HEK293 (cell line): ENCODE measurements around the gene TK2.

Experiments used
- ATF2 ChIP-seq: fragments of 450-650 bp; formaldehyde crosslinking; IDR thresholded peaks from 2 replicates; pipeline ENCODE4 v1.5.1; 2016; ENCODE audit warnings: missing biosample characterization, missing genetic modification characterization, low read depth
- BCL11B ChIP-seq: fragments of 450-650 bp; formaldehyde crosslinking; IDR thresholded peaks from 2 replicates; pipeline ENCODE4 v1.5.1; 2016; ENCODE audit warnings: low read depth, missing biosample characterization, missing genetic modification characterization
- CTCF ChIP-seq: fragments of 450-650 bp; formaldehyde crosslinking; IDR thresholded peaks from 2 replicates; pipeline ENCODE4 v1.5.1; 2016; ENCODE audit warnings: missing biosample characterization, missing genetic modification characterization
- KLF1 ChIP-seq: fragments of 450-650 bp; formaldehyde crosslinking; IDR thresholded peaks from 2 replicates; pipeline ENCODE4 v1.5.1; 2016; ENCODE audit warnings: missing biosample characterization, missing genetic modification characterization
- PATZ1 ChIP-seq: fragments of 450-650 bp; formaldehyde crosslinking; IDR thresholded peaks from 2 replicates; pipeline ENCODE4 v1.5.1; 2016; ENCODE audit warnings: missing biosample characterization, missing genetic modification characterization
- PRDM1 ChIP-seq: fragments of 450-650 bp; formaldehyde crosslinking; IDR thresholded peaks from 2 replicates; pipeline ENCODE4; 2016; ENCODE audit warnings: missing biosample characterization, missing genetic modification characterization
- SETDB1 ChIP-seq: IDR thresholded peaks from one replicate; pipeline ENCODE4 v1.6.1; 2017; ENCODE audit warnings: mild to moderate bottlenecking, low read length, moderate library complexity, mixed read lengths; ENCODE audit not compliant: insufficient read length
- SP7 ChIP-seq: fragments of 450-650 bp; formaldehyde crosslinking; IDR thresholded peaks from 2 replicates; pipeline ENCODE4 v1.5.1; 2016; ENCODE audit warnings: missing biosample characterization, missing genetic modification characterization
- ZBTB44 ChIP-seq: fragments of 450-650 bp; IDR thresholded peaks from 2 replicates; pipeline ENCODE4 v1.5.1; 2018; ENCODE audit warnings: missing biosample characterization, mild to moderate bottlenecking, missing genetic modification characterization
- ZBTB48 ChIP-seq: fragments of 450-650 bp; formaldehyde crosslinking; IDR thresholded peaks from 2 replicates; pipeline ENCODE4 v1.5.1; 2016; ENCODE audit warnings: missing biosample characterization, missing genetic modification characterization
- ZBTB6 ChIP-seq: fragments of 450-650 bp; formaldehyde crosslinking; IDR thresholded peaks from 2 replicates; pipeline ENCODE4 v1.5.1; 2017; ENCODE audit warnings: missing biosample characterization, missing genetic modification characterization
- ZEB2 ChIP-seq: fragments of 450-650 bp; formaldehyde crosslinking; IDR thresholded peaks from 2 replicates; pipeline ENCODE4 v1.5.1; 2016; ENCODE audit warnings: missing biosample characterization, missing genetic modification characterization
- ZNF10 ChIP-seq: fragments of 450-650 bp; formaldehyde crosslinking; IDR thresholded peaks from 2 replicates; pipeline ENCODE4 v1.5.1; 2017; ENCODE audit warnings: missing biosample characterization, missing genetic modification characterization
- ZNF112 ChIP-seq: fragments of 450-650 bp; formaldehyde crosslinking; IDR thresholded peaks from 2 replicates; pipeline ENCODE4 v1.5.0; 2017; ENCODE audit warnings: missing biosample characterization, missing genetic modification characterization
- ZNF169 ChIP-seq: fragments of 450-650 bp; formaldehyde crosslinking; IDR thresholded peaks from 2 replicates; pipeline ENCODE4 v1.5.1; 2016; ENCODE audit warnings: missing biosample characterization, missing genetic modification characterization
- ZNF280C ChIP-seq: fragments of 450-650 bp; formaldehyde crosslinking; IDR thresholded peaks from 2 replicates; pipeline ENCODE4 v1.5.1; 2016; ENCODE audit warnings: missing biosample characterization, missing genetic modification characterization
- ZNF335 ChIP-seq: fragments of 450-650 bp; formaldehyde crosslinking; conservative IDR thresholded peaks from 2 replicates; pipeline ENCODE4 v1.5.1; 2016; ENCODE audit warnings: missing biosample characterization, missing genetic modification characterization
- ZNF362 ChIP-seq: fragments of 450-650 bp; formaldehyde crosslinking; IDR thresholded peaks from 2 replicates; pipeline ENCODE4 v1.5.1; 2016; ENCODE audit warnings: missing biosample characterization, missing genetic modification characterization
- ZNF398 ChIP-seq: fragments of 450-650 bp; formaldehyde crosslinking; IDR thresholded peaks from 2 replicates; pipeline ENCODE4 v1.5.1; 2017; ENCODE audit warnings: missing biosample characterization, missing genetic modification characterization
- ZNF514 ChIP-seq: fragments of 450-650 bp; formaldehyde crosslinking; IDR thresholded peaks from 2 replicates; pipeline ENCODE4 v1.5.1; 2016; ENCODE audit warnings: missing biosample characterization, missing genetic modification characterization
- ZNF548 ChIP-seq: fragments of 450-650 bp; formaldehyde crosslinking; IDR thresholded peaks from 2 replicates; pipeline ENCODE4 v1.5.1; 2016; ENCODE audit warnings: missing biosample characterization, missing genetic modification characterization
- ZNF560 ChIP-seq: fragments of 450-650 bp; formaldehyde crosslinking; IDR thresholded peaks from 2 replicates; pipeline ENCODE4 v1.5.1; 2017; ENCODE audit warnings: missing biosample characterization, missing genetic modification characterization, borderline replicate concordance
- ZNF624 ChIP-seq: fragments of 450-650 bp; formaldehyde crosslinking; IDR thresholded peaks from 2 replicates; pipeline ENCODE4 v1.5.1; 2017; ENCODE audit warnings: missing biosample characterization, missing genetic modification characterization
- ZNF660 ChIP-seq: fragments of 450-650 bp; IDR thresholded peaks from 2 replicates; pipeline ENCODE4 v1.5.1; 2018; ENCODE audit warnings: missing biosample characterization, mild to moderate bottlenecking, missing genetic modification characterization
- ZNF701 ChIP-seq: fragments of 450-650 bp; formaldehyde crosslinking; IDR thresholded peaks from 2 replicates; pipeline ENCODE4 v1.5.1; 2016; ENCODE audit warnings: missing biosample characterization, missing genetic modification characterization

The TK2 gene

GRCh38 chr16:66552286-66553177 is 2.6 kb upstream of the TK2 start, which contains the start of gene CKLF (continued):
- TF ChIP-seq ZNF398 (tag by site-specific recombination) = peak; percentile 23; the same call in 1 of the 2 replicates
- peak; percentile 80 for TF ChIP-seq ZNF335 (tag by site-specific recombination)
- TF ChIP-seq SETDB1 = peak; percentile 81
- no peak for TF ChIP-seq ZNF280C (tag by site-specific recombination)
- peak; percentile 62; the same call in 1 of the 2 replicates for TF ChIP-seq ZEB2 (tag by site-specific recombination)
- no peak for TF ChIP-seq ATF2 (tag by site-specific recombination)
- 0 out of 2 replicates have a peak, but pooled peaks have one; percentile 22 for TF ChIP-seq ZNF701
- no peak for TF ChIP-seq ZNF169 (tag by site-specific recombination)
- TF ChIP-seq ZNF362 (tag by site-specific recombination) = no peak
- TF ChIP-seq ZNF548 (tag by site-specific recombination) = no peak
- TF ChIP-seq PATZ1 (tag by site-specific recombination) = peak; percentile 43; the same call in 1 of the 2 replicates
- 0 out of 2 replicates have a peak, but pooled peaks have one; percentile 20 for TF ChIP-seq ZBTB48
- no peak for TF ChIP-seq ZNF560 (tag by site-specific recombination)
- no peak for TF ChIP-seq BCL11B (tag by site-specific recombination)
- no peak for TF ChIP-seq ZNF514 (tag by site-specific recombination)
- peak; percentile 60; the same call in 1 of the 2 replicates for TF ChIP-seq SP7 (tag by site-specific recombination)
- no peak for TF ChIP-seq ZNF112
- 0 out of 2 replicates have a peak, but pooled peaks have one; percentile 24 for TF ChIP-seq CTCF
- TF ChIP-seq ZBTB44 (tag by site-specific recombination) = no peak
- TF ChIP-seq KLF1 (tag by site-specific recombination) = peak; percentile 82
- TF ChIP-seq ZBTB6 (tag by site-specific recombination) = peak; percentile 71
- no peak for TF ChIP-seq ZNF624 (tag by site-specific recombination)
- TF ChIP-seq ZNF660 = no peak
- peak; percentile 39; the same call in 1 of the 2 replicates for TF ChIP-seq PRDM1
- TF ChIP-seq ZNF10 (tag by site-specific recombination) = peak; percentile 64; the same call in 1 of the 2 replicates
